ENCODE measurements around the gene CHST2.
"Not testable (repeated sequence)": the region's sequence is repeated elsewhere in the genome, so short reads cannot be mapped to it uniquely, and the experiment has no call there.

The CHST2 gene

DNA sequence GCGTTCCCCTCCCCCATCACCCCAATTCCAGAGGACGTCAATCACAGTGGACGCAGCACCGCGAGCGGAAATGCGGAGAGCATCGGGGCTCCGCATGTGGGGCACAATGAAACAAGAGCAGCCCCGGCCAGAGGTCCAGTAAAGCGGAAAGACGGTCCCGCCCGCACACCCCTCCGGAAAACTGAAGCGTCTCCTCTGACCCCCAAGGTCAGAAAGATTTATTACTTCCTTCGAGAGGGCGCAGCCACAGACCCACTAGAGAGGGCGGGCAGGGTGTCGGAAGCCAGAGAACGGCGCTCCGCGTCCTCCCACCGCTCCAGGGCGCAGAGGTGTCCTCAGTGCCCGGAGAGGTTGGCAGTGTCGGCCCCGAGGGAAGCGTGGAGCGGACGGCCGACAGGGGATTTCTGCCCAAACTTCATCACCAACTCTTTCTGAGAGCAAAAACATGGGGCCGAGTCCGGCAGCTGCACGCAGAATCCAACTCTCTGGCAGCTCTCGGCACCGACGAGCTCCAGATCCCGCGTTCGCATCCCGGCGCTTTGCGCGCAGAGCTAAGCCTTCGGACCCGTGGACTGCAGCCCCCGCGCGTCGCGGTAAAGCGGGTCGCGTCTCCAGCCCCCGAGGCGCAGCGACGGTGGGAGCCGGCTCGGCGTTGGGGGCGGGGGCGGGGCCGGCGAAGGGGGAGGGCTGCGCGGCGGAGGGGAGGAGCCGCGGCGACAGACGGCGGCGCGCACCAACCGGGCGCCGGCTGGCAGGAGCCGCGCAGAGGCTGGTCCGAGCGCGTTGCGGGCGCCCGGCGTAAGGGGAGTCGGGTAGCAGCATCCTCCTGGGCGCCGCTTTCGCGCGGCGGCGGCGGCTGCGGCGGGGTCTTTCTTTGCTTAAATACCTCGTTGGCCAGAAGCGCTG, at the start of gene CHST2:
TSS of gene CHST2 (plus strand) at position 763 of the 906 bp plus-strand sequence. CDS start 1,046 bp downstream, outside the sequence.
- peak; percentile 87 for DNase-seq

- DNase-seq, result peak; percentile 79
Observed at GRCh38 chr3:143070977-143071551, 48.5 kb upstream of the CHST2 start.

DNA sequence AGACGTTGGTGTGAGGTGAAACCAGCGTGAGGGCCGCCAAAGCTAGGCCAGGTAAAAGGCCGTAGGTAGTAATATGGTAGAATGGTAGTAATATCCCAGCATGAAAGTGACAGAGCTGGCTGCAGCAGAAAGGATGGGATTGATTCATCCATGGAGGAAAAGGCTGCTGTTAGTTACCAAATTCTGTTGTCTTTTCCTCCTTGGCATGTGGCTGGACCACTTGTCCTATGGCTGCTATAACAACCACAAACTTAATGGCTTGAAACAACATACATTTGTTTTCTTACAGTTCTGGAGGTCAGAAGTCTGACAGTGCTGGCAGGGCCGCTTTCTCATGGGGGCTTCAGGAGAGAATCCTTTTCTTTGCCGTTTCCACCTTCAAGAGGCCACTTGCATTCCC, 47.8 kb upstream of the CHST2 start:
- no peak for DNase-seq

DNA sequence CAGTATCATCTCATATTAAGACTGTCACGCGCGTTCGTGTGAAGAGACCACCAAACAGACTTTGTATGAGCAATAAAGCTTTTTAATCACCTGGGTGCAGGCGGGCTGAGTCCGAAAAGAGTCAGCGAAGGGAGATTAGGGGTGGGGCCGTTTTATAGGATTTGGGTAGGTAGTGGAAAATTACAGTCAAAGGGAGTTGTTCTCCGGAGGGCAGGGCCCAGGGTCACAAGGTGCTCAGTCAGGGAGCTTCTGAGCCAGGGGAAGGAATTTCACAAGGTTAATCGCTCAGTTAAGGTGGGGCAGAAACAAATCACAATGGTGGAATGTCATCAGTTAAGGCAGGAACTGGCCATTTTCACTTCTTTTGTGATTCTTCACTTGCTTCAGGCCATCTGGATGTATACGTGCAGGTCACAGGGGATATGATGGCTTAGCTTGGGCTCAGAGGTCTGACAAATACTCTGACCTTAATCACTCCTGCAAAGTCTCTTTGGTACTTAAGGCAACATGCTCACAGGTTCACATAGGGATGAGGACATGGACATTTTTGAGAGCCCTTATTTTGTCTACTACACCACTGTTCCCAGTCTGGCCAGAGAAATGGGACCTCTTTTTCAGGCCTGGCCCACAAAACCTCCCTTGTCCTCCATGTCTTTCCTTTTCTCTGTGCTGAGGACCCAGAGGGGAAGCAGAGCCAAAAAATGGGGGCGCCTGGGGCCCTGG, 47.1 kb upstream of the CHST2 start:
- DNase-seq, result not testable (repeated sequence)

DNA sequence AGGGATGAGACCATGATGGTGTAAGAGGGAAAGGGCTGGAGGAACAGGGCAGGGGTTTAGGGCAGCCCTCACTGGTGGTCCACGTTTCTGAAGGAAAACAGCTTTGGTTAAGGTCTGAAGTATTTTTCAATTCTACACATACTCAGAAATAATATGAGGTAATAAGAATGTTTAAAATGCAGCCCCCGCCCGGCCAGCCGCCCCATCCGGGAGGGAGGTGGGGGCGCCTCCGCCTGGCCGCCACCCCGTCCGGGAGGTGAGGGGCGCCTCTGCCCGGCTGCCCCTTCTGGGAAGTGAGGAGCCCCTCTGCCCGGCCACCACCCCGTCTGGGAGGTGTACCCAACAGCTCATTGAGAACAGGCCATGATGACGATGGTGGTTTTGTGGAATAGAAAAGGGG, 46.0 kb upstream of the CHST2 start:
- not testable (repeated sequence) for DNase-seq

GRCh38 chr3:143073983-143074382, 45.6 kb upstream of the CHST2 start:
- DNase-seq, result not testable (repeated sequence)

- no peak for DNase-seq
Observed at GRCh38 chr3:143078883-143079282, 40.7 kb upstream of the CHST2 start.

DNA sequence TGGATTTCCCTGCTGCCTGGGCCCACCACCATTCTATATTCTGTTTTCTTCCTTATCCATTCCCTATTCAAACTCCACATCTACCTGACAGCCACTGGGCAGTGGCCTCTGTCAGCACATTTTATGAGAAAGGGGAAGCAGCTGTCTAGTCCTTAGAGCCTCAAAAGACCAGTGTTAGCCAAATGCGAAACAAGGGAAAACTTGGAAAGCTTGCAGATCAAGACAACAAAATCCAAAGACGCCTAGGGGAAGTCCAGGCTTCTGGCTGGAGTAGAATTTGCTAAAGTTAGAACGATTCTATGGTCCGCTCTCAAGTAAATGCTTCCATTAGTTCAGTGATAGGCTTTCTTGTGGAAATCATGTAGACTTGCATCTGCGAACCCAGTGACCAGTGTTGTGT, 39.4 kb upstream of the CHST2 start:
- no peak for DNase-seq

- DNase-seq, result no peak
Observed at GRCh38 chr3:143081365-143081764, 38.2 kb upstream of the CHST2 start.

DNA sequence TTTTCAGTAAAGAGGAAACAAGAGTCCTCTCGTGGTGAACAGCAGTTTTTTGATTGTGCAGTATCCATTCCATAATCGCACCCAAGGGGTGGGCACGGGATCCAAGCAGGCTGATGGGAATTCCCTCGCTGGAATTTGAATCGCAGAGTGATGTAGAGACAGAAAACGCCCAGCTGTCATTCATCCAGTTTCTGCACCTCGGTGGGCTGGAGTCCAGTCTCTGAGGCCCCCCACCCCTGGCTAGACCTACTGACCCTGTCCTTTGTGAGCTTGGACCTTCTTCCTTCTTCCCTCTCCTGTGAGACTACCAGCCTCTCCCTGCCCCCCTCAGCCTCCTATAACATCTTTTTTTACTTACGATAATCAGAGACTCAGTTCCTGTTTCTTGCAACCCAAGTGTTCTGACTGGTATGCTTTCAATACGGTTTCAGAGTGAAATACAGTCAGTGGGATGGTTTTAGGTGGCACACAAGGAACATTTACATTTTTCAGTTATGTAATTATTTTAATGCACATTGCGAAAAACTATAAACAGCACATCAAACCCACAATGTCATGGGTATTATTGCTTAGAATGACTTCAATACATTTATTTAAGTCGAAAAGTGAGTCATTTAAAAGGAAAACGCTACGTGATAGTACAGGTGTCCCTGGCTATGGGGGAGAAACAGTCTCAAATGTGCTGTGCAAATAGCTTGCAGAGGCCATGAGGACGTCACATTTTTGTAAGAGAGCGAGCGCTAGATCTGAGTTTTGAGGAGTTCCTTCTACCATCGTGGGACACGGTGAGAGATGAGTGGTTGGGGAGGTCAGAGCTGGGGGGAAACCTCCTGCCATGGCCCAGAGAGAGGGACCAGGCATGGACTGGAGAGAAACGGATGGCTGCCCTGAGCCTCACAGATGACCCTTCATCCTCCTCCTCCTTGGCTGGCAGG, 37.5 kb upstream of the CHST2 start:
- no peak for DNase-seq

GRCh38 chr3:143083781-143084180, 35.8 kb upstream of the CHST2 start:
- DNase-seq, result no peak

DNA sequence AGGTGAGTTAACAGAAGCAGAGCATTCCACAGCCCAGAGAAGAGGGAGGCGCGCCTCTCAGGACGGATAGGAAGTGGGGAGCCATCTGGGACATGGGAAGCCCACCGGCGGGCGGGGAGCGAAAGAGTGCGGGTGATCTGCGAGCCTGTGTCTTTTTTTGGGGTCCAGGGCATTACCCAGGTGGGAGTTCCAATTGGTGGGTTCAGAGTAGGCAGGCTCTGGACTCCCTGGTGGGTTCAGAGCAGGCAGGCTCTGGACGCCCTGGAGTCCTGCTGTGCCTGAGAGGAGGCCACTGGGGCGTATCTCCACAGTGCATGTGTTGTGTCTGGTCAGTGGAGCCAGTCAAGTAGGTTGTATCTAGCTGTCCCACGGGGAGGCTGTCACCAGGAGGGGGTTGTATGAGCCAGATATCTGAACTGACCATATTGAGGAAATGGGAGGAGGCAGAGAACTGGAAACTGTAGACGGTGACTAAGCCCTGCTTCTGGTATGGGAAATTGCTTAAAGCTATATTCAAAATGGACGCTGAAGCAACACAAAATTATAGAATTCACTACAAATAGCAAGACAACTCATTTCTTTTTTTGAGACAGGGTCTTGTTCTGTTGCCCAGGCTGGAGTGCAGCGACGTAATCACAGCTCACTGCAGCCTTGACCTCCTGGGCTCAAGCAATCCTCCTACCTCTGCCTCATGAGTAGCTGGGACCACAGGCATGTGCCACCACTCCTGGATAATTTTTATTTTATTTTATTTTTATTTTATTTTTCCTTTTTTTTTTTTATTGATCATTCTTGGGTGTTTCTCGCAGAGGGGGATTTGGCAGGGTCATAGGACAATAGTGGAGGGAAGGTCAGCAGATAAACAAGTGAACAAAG, 34.5 kb upstream of the CHST2 start:
- no peak for DNase-seq

GRCh38 chr3:143088835-143089234, 30.7 kb upstream of the CHST2 start:
- no peak for DNase-seq

DNA sequence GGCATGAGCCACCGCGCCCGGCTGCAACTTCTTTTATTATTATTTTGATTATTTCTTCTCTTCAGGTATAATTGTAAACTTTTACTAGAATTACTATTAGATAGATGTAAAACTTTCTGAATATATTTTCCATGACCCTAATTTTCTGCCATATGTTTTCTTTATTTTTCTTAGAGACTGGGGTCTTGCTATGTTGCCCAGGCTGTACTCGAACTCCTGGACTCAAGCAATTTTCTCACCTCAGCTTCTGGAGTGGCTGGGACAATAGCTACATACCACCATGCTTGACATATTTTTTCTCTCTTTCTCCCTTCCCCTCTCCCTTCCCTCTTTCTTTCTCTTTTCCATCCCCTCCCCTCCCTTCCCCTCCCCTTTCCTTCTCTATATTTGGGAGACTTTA, 29.6 kb upstream of the CHST2 start:
- DNase-seq, result no peak

- peak; percentile 64 for DNase-seq
Observed at GRCh38 chr3:143090486-143090885, 29.1 kb upstream of the CHST2 start.

- DNase-seq, result no peak
Observed at GRCh38 chr3:143090976-143091837, 28.4 kb upstream of the CHST2 start.

- DNase-seq, result no peak
Observed at GRCh38 chr3:143092191-143092590, 27.4 kb upstream of the CHST2 start.

DNA sequence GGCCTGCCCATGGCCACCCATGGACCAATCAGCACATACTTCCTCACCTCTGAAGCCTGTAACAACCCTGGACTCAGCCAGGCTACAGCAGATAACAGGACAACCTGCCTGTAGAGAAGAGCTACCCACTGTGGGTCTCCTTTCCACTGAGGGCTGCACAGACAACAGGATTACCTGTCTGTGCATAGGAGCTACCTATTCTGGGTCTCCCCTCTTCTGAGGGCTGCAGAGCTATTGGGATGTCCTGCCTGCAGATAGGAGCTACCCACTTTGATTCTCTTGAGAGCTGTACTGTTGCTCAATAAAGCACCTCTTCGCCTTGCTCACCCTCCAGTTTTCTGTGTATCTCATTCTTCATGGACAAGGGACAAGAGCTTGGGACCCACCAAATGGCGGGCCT, 23.8 kb upstream of the CHST2 start:
- DNase-seq, result no peak

GRCh38 chr3:143098032-143098764, 21.4 kb upstream of the CHST2 start:
- no peak for DNase-seq

- DNase-seq, result no peak
Observed at GRCh38 chr3:143099210-143099609, 20.4 kb upstream of the CHST2 start.

Measured in islet precursor cell (in vitro differentiated cells).